Left forelimb (tissue), 1 donor: Measurements from ENCODE around the gene PIAS1.
"Not testable (repeated sequence)": the region's sequence is repeated elsewhere in the genome, so short reads cannot be mapped to it uniquely, and the experiment has no call there.

ENCODE experiments used
- DNase-seq: peaks from one replicate; pipeline ENCODE4 v3.0.0-alpha.2; 2018; ENCODE audit warnings: low spot score

Gene PIAS1

DNA sequence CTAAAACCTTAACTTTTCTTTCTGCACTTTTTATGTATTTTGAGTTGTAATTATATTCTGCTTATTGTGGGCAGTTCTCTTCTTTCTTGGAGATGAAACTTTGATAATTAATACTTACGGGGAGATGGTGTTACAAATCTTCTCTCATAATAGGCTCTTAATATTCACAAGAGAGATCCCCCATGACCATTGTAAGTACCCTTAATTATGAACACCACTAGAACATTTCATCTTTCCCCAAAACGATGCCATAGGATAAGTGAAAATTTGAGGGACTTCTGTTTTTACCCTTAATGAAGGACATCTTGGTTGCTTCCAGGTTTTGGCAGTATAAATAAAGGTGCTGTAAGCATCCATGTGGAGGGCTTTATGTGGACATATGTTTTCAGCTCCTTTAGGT lies 60.7 kb downstream of the PIAS1 start:
- DNase-seq: no peak

DNA sequence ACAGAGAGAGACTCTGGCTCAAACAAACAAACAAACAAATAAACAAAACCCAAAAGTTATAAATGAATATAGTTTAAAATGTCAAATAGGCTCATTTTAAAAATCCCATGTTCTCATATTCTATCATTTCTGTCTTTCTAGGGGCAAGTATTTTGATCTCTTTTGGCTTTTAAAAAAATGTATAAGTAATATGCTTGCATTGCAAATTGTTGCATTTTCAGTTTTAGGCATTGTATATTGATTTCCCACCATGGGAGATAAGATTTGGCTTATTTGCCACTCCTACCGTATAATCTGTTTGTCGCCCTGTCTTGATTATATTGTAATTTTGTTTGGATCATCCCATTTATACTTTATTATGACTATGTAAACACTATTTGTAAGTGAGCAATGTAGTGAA lies 70.6 kb downstream of the PIAS1 start:
- no peak for DNase-seq

DNA sequence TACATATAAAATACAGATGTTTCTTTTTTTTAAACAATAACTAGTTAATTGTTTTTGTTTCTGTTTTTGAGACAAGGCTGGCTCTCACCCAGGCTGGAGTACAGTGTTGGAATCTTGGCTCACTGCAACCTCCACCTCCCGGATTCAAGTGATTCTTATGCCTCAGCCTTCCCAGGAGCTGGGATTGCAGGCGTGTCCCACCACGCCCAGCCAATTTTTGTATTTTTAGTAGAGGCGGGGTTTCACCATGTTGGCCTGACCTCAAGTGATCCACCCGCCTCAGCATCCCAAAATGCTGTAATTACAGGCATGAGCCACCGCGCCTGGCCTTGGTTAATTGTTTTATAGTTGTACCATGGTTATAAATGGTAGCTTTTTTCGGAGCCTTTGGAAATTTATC lies 72.3 kb downstream of the PIAS1 start:
- no peak for DNase-seq

DNA sequence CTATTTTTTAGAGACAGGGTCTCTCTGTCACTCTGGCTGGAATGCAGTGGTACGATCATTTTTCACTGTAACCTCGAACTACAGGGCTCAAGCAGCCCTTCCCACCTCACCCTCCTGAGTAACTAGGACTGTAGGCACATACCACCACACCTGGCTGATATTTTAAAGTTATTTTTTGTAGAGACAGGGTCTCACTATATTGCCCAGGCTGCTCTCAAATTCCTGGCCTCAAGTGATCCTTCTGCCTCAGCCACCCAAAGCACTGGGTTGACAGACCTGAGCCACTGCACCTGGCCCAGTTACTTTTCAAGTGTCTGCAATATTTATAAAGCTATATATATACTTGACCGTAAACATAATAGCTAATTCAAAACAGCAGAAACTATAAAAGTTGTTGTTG lies 75.0 kb downstream of the PIAS1 start:
- no peak for DNase-seq

DNA sequence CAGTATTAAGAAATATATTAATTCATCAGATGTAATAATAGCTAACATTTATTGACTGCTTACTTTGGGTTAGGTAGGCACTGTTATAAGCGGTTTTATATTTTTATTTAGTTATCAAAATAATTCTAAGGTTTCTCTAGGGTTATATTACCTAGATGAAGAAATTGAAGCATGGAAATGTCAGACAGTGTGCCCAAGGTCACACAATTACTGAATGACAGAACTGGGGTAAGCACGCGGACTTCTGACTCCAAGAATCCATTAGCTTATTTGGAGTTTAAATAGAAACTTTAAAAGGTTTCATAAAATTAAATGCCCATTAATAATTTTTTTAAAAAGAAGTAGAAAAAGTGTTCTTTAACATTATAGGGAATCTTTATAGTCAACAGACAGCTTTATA lies 76.7 kb downstream of the PIAS1 start:
- no peak for DNase-seq

DNA sequence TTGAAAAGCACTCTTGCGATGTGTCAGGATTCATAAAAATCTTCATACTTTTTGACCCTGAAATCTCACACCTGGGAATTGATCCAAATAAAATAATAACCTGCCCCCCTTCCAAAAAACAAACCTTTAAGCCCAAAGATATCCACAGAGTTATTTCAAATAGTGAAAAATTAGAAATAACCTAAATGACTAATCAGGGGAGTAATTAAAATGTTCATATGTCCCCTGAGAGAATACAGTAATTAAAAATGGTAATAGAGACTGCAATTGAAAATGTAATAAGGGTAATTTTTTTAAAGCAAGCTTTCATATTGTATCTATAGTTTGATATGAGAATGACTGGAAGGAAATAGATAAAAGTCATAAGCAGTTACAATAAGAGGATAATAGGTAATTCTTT lies 83.0 kb downstream of the PIAS1 start:
- no peak for DNase-seq

DNA sequence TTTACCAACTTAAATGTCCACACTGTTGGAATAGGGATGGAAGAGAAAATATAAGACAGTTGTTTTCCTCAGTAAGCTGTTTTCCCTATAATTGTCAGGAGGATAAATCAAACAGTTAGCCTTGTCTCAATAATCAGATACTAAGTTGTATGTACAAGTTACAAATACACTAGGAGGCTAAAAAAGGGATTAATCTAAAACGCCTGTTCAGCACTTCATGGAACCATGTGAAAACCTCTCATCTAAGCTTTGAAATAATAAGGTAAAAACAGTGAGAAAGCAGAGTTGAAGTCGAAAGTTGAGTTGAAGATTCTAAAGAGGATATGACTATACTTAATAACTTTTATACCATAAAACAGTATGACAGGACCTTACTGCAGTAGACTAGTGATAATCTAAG lies 89.0 kb downstream of the PIAS1 start:
- DNase-seq: no peak

DNA sequence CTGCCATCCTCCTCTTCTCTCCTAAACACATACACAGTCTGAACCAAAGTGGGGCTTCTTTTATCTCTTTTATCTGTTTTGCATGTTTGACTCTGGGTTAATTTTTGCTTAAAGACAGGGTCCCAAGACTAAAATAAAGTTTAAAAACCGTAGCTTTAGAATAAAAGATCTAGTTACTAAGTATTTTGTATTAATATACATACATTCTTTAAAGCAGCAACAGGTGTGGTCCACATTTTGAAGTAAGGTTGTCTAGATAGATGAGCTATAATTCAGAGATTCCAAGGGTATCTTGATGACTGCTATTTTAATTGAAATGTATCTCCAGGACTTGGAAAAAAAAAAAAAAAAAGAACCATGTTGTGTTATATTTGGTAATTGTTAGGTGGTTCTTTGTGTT lies 89.7 kb downstream of the PIAS1 start:
- no peak for DNase-seq

DNA sequence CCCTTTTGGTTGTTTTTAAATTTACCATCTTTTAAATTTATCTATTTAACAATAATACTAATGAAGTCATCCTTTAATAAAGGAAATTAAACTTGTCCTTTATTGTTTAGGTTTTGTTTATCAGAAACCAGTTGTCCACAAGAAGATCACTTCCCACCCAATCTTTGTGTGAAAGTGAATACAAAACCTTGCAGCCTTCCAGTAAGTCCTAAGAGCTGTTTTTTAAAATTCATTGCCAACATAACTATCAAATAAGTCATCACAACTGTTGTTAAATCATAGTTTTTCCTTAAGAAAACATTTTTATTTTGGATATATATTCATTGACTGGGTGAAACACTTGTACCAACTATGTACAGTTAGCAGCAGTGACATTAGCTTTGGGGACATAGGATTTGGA lies 91.6 kb downstream of the PIAS1 start:
- no peak for DNase-seq

DNA sequence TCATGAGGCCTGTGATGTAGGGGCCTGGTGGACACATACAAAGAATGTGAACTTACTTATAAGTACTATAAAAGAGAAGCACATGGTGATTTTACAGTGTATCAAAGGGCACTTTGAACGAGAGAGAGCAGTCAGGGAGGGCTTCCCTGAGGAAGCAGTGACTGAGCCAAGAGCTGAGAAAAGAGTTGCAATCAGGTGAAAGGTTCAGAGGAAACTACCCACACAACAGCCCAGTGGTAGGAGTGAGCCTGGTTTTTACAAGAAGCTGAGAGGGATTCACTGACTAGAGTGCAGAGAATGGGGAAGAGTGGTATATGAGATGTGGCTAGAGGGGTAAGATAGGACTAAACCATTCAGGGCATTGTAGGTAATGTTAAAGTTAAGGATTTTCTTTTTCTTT lies 93.9 kb downstream of the PIAS1 start:
- no peak for DNase-seq

DNA sequence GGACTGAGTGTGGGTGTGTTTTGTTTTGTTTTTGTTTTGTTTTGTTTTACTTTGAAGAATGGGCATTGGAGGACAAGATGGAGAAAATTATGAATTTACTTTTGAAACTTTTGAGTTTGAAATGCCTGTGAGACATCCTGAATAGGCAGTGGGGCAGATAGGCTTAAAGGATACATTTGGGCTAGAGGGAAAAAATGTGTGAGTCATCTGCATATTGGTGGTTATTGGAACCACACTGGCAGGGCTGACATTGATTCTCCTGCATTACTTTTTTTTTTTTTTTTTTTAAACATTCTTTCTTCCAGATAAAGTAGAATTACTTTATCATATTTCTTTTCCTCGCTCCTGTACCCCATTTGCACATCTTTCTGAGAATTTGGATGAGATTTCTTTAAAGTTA lies 94.9 kb downstream of the PIAS1 start:
- DNase-seq: no peak

DNA sequence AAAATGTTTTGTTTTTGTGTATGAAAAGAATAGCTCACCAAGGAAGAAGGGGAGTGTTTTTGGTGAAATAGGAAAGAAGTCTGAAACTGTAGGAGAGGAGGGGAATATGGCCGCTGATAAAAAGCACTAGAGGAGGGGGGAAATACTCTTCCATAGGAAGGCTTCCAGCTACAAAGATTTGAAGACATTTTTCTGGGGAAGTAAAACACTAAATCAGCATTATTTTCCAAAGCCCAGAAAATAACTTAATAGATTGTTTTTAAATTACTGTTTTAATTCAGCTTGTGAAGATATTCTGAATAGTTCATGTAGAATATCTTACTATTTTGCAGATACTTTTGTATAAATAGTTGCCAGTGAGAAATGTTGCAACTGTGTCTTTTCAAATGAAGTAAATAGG lies 96.1 kb downstream of the PIAS1 start:
- DNase-seq: no peak

DNA sequence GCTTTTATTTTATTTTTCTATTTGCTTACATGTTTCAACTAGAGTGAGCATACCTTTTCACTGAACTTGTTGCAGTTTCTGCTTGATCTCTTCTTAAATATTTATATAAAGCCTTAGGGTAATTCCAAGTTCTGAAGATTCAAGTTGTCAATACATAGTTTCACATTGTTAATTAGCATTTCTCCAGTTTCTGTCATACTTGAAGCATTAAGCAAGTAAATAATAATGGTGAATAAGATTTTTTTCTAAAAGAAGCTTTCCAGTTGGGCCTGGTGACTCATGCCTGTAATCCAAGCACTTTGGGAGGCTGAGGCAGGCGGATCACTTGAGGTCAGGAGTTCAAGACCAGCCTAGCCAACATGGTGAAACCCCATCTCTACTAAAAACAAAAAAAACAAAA lies 97.2 kb downstream of the PIAS1 start:
- DNase-seq: no peak

DNA sequence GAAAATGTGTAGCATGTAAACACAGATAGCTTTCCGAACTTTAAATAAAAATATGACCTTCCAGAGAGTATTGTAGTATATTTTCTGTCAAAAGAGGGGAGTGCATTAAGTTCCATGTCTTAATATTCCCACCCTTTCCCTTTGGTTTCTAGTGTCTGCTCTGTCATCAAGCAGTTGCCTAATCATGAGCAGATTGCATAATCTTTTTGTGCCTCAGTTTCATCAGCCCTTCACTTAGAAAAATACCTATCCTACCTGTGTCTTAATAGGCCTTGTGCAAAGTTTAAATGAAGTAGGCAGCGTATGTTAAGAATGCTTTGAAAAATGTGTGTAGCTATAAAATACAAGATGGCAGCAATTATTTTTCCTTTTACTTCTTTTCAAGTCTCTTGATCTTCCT lies 98.2 kb downstream of the PIAS1 start:
- no peak for DNase-seq

DNA sequence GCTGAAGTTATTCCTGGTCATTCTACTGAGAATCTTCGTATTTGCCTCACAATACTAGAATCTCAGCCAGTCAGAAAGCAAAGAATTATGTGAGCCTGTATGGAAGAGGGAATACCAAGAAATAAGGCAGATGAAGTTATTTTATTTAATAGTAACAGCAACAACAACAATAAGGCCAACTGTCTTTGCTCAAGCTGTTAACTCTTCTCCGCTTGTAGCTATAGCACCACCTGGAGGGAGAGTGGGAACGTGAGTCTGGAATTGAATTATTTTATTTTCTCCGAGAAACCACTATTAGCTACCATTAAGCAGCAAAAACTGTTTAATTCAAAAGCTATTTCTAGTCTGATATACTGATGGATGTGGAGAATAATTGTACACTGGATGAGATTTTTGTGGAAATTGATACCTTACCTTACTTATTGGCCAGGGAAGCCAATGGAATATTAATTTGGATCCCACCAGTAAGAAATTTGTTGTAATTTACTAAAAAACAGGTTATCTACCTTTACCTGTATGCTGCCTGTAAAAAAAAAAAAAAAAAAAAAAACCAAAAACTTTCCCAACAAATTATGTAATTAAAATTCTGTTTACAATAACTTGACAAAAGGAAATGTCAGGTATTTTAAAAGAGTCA lies 100.9 kb downstream of the PIAS1 start:
- no peak for DNase-seq

DNA sequence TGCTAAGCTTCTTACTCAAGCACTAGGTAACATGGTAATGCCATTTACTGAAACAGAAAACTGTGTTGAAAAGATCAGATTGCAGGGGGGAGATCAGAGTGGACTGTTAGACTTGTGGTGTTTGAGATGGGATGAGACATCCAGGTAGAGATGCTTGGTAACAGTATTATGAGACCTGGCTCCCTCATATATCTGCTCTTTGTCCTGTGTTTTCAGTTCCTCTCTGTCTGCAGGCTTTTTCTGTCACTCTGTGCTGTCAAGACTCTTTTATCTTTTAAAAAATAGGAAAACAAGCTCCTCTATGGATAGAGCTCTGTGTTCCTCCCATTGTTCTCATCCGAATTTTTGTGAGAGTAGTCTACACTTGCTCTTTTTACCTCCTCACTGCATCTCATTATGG lies 103.0 kb downstream of the PIAS1 start:
- DNase-seq: no peak

DNA sequence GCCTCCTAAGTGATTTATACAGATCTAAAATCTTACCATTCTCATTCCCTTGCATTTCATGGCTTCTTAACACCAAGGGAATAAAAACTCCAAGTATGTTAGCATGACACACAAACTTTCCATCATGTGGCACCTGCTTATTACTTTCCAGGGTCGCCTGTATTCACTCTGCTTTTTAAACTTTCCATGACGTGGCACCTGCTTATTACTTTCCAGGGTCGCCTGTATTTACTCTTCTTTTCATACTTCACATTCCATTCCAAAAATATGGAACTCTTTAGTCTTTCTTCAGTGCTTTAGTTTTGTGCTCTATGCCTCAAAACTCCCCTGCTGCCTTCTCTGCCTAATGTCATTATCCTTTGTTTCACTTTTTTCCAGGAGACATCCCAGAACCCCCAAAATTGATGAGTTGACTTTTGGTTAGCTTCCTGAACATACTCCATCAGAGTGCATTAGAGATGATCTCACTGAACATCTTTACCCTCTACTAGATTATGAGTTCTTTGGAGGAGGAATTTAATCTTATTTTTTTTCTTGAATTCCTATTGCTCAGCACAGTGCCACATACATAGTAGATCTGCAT lies 104.0 kb downstream of the PIAS1 start:
- no peak for DNase-seq

DNA sequence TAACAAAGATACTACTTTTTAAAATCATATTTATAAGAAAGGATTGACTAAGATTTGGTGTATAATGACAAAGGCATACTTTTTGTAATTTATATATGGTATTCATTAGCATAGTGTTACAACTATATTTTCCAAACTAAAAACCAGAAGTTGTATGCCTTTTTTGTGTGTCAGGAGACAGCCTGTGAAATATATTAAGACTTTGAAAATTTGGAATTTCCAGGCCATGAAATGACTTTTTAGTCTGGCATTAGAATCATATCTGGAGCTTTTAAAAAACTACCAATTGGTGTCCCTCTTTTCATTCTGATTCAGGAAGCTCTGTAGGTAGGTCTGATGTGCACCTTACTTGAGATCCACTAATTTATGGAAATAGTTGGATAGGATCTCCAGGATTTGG lies 109.1 kb downstream of the PIAS1 start:
- no peak for DNase-seq

DNA sequence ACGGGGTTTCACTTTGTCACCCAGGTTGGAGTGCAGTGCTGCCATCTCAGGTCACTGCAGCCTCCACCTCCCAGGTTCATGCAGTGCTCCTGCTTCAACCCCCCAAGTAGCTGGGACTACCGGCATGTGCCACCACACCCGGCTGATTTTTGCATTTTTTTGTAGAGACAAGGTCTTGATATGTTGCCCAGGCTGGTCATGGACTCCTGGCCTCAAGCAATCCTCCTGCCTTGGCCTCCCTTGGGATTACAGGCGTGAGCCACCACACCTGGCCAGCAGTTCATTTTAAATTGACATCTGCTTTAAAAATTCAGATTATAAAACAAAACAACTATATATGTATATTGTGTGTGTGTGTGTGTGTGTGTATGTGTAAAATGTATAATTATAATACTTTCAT lies 112.7 kb downstream of the PIAS1 start:
- no peak for DNase-seq

DNA sequence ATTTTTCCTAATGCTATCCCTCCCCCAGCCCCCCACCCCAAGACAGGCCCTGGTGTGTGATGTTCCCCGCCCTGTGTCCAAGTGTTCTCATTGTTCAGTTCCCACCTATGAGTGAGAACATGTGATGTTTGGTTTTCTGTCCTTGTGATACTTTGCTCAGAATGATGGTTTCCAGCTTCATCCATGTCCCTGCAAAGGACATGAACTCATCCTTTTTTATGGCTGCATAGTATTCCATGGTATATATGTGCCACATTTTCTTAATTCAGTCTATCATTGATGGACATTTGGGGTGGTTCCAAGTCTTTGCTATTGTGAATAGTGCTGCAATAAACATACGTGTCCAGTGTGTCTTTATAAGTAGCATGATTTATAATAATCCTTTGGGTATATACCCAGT lies 117.9 kb downstream of the PIAS1 start:
- not testable (repeated sequence) for DNase-seq

DNA sequence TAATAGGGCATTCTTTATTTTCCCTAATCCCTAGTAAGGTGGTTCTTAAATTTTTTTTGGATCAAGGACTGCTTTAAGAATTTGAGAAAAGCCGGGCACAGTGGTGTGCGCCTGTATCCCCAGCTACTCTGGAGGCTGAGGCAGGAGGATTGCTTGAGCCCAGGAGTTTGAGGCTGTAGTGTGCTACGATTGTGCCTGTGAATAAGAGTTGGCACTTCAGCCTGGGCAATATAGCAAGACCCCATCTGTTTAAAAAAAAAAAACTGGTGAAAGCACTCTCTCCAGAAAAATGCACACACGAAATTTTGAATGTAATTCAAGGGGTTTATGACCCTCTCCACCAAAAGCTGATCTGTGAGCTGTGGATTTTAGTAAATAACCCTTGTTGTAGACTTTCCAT lies 119.0 kb downstream of the PIAS1 start:
- DNase-seq: no peak

DNA sequence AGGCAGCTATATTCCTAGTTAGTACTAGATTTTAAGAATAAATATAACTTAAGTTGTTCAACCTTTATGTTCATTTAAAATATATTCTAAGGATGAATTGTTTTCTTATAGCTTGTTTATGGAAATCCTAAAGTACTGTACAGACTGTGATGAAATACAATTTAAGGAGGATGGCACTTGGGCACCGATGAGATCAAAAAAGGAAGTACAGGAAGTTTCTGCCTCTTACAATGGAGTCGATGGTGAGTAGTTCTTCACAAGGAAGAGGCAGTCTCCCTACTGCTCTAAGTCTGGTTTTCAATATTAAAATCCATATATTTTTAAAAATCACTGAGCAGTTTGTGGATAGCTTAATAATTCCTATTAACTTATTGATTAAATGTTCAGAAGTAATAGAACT lies 121.4 kb downstream of the PIAS1 start:
- no peak for DNase-seq

DNA sequence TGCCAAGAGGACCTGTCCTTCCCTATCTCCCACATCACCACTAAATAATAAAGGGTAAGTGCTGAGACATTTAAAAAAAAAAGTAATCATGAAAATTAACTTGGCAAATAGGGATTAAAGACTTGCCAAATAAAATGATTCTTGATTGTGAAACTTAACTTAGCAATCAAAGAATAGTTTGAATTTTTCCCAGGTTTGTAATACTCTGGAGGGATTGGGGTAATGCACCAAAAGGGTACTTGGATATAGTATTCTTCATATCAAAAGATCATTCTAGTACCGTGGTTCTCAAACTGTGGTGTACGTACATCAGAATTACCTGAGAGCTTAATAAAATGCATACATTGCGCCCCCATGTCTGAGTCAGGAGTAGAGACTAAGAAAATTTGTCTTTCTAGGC lies 122.5 kb downstream of the PIAS1 start:
- no peak for DNase-seq

DNA sequence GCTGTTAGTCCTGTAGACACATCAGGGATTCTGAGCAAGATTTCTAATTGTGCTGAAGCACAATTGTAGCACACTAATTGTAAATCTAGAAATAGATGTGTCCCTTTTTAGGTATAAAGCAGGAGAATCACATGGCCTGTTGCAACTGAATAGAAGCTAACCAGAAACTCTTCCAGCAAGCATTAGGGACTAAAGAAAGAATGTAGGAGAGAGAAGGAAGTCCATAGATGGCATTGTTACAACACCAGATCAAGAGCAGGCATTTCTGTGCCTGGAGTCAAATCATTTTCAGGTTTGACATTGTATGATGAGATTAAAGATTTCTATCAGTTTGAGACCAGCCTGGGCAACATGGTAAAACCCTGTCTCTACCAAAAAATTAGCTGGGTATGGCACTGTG lies 123.6 kb downstream of the PIAS1 start:
- no peak for DNase-seq
